ENCODE measurements around the gene PCNT. TPM values are rescaled to one million over a fixed set of nuclear protein-coding genes. Genes with fewer than 3 reads are reported as not detected.

Gene PCNT
- total and polyA plus RNA-seq, 9 of the 15 experiments (the other 6 are each of a cell fraction or from before 2014, with no cell fraction given) = 9.1 to 53.5 (median 31.3) TPM

- ATAC-seq (no peak), DNase-seq (ENCODE audit: extremely low read depth in 1 of 4, low spot score in 3 of 4) (no peak), FAIRE-seq (no peak)
- no TSS peak for BruUV-seq (replicated peaks)
- no peak overlapping the region for H3K27ac ChIP-seq (ENCODE audit: extremely low read depth, low read depth, low read length)
- no peak overlapping the region for H3K4me2 ChIP-seq (ENCODE audit: insufficient read depth, low read length)
- TF ChIP-seq SIN3B (IDR thresholded peaks at IDR 0.05; ENCODE audit: low read depth) (no peak), POLR2G (IDR thresholded peaks at IDR 0.05; ENCODE audit: low read depth, low read length) (0 out of 2 replicates have a peak, but pooled peaks have one; percentile 1)
- CTCF ChIA-PET (ENCODE audit: low intra/inter-chr PET ratio) = no interaction called here
- in situ Hi-C loops (cut with MboI) = no loop called here
- no peak overlapping the region for H3K4me3 ChIP-seq
- H3K9ac ChIP-seq (ENCODE audit: insufficient read depth in 1 of 2, low read depth in 2 of 2, low read length in 2 of 2) = no peak overlapping the region
- peaks cover 80% of the 10 kb centered on the region for H3K36me3 ChIP-seq (ENCODE audit: control insufficient read depth, insufficient read depth, low read length)
- intact Hi-C loops (cut with micrococcal nuclease) = no loop called here
- POLR2A ChIA-PET = interaction anchor here (0.6 kb wide), 1 partner anchor 8 kb away, joined by 3 read pairs; no protein-coding TSS in a partner anchor
- H2AFZ ChIP-seq (ENCODE audit: low read depth, low read length) = no peak overlapping the region
- no peaks in the 10 kb centered on the region for H3K79me2 ChIP-seq (ENCODE audit: control insufficient read depth, insufficient read depth, low read length)
- WGBS (ENCODE audit: insufficient coverage, low coverage, missing lambda C conversion rate) = 87% methylated on average over 15 of the region's 15 CpGs
- no peaks in the 10 kb centered on the region for H3K9me1 ChIP-seq (ENCODE audit: control insufficient read depth, insufficient read depth, low read length)
- peaks cover 0 to 4% of the 10 kb centered on the region in 2 experiments; a peak in 1 of 5 replicates for H3K4me1 ChIP-seq (replicated peaks in 1 of 2; ENCODE audit: control insufficient read depth in 2 of 2, insufficient read depth in 2 of 2, low read length in 2 of 2)
- H3K27me3 ChIP-seq (ENCODE audit: control insufficient read depth in 2 of 2, insufficient read depth in 2 of 2, low read length in 2 of 2) = no peaks in the 10 kb centered on the region
- no peaks in the 10 kb centered on the region for H4K20me1 ChIP-seq (replicated peaks; ENCODE audit: control insufficient read depth, insufficient read depth, low read length)
- H3K9me3 ChIP-seq (replicated peaks; ENCODE audit: control insufficient read depth, insufficient read depth, low read depth, low read length) = no peaks in the 10 kb centered on the region
These were observed 112.7 kb downstream of the PCNT start for GRCh38 chr21:46436621-46437020.

GRCh38 chr21:46437096-46437498, 113.1 kb downstream of the PCNT start:
- Histone ChIP-seq H3K79me2 (ENCODE audit: control insufficient read depth, insufficient read depth, low read length) (no peaks in the 10 kb centered on the region), H3K27me3 (ENCODE audit: control insufficient read depth in 2 of 2, insufficient read depth in 2 of 2, low read length in 2 of 2) (no peaks in the 10 kb centered on the region), H3K4me3 (no peak overlapping the region), H2AFZ (ENCODE audit: low read depth, low read length) (no peak overlapping the region), H3K4me2 (ENCODE audit: insufficient read depth, low read length) (no peak overlapping the region), H3K27ac (ENCODE audit: extremely low read depth, low read depth, low read length) (no peak overlapping the region), H3K9me3 (replicated peaks; ENCODE audit: control insufficient read depth, insufficient read depth, low read depth, low read length) (no peaks in the 10 kb centered on the region), H3K36me3 (ENCODE audit: control insufficient read depth, insufficient read depth, low read length) (peaks cover 80% of the 10 kb centered on the region), H3K9ac (ENCODE audit: insufficient read depth in 1 of 2, low read depth in 2 of 2, low read length in 2 of 2) (no peak overlapping the region), H3K4me1 (replicated peaks in 1 of 2; ENCODE audit: control insufficient read depth in 2 of 2, insufficient read depth in 2 of 2, low read length in 2 of 2) (peaks cover 0 to 6% of the 10 kb centered on the region in 2 experiments; a peak in 1 of 5 replicates), H3K9me1 (ENCODE audit: control insufficient read depth, insufficient read depth, low read length) (no peaks in the 10 kb centered on the region), H4K20me1 (replicated peaks; ENCODE audit: control insufficient read depth, insufficient read depth, low read length) (no peaks in the 10 kb centered on the region)
- DNase-seq (ENCODE audit: extremely low read depth in 1 of 4, low spot score in 3 of 4) = no peak
- CTCF ChIA-PET (ENCODE audit: low intra/inter-chr PET ratio) = no interaction called here
- ATAC-seq = no peak
- 97% methylated on average over 12 of the region's 13 CpGs for WGBS (ENCODE audit: insufficient coverage, low coverage, missing lambda C conversion rate)
- intact Hi-C loops (cut with micrococcal nuclease) = no loop called here
- no TSS peak for BruUV-seq (replicated peaks)
- TF ChIP-seq IRF2 (CRISPR knock-in tag; IDR thresholded peaks at IDR 0.05) (0 out of 2 replicates have a peak, but pooled peaks have one; percentile 36), ZBTB8A (IDR thresholded peaks at IDR 0.05; ENCODE audit: partially characterized antibody) (no peak), POLR2G (IDR thresholded peaks at IDR 0.05; ENCODE audit: low read depth, low read length) (0 out of 2 replicates have a peak, but pooled peaks have one; percentile 44), ATF2 (CRISPR knock-in tag; IDR thresholded peaks at IDR 0.05) (0 out of 2 replicates have a peak, but pooled peaks have one; percentile 25), NCOA4 (IDR thresholded peaks at IDR 0.05; ENCODE audit: partially characterized antibody) (no peak), PHTF2 (CRISPR knock-in tag; IDR thresholded peaks at IDR 0.05) (no peak), STAT6 (CRISPR knock-in tag; IDR thresholded peaks at IDR 0.05) (no peak)
- in situ Hi-C loops (cut with MboI) = no loop called here
- POLR2A ChIA-PET = interaction anchor here (0.6 kb wide), 2 partner anchors 8 to 1300 kb away, joined by 3 read pairs; no protein-coding TSS in a partner anchor
- no peak for FAIRE-seq
